ENCODE measurements around the gene EIF2AK2. TPM values are rescaled to one million over a fixed set of nuclear protein-coding genes. Genes with fewer than 3 reads are reported as not detected.

The EIF2AK2 gene
- total and polyA plus RNA-seq, 10 of the 15 experiments (the other 5 are each of a cell fraction or from before 2014, with no cell fraction given) = 16.2 to 81.4 (median 63.3) TPM

DNA sequence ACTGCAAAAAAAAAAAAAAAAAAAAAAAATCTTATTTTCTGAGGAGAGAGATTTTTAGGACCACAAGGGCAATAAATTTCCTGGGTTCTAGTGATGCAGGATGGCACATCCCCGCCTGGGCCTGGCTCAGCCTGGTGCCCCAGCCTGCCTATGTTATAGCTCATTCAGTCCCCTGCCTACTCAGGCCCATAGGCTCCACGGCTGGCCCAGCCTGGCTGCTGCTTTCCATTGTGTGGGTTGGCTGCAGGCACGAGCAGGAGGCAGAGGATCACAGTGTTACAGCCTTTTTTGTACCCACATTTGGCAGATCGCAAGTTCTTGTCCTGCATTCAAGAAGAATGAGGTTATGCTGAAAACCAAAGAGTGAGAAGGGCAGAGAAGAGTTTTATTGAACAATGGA lies 34.5 kb upstream of the EIF2AK2 start:
- no peak for TF ChIP-seq IRF4 (IDR thresholded peaks at IDR 0.05; ENCODE audit: low read depth, low read length)
- no peak for TF ChIP-seq CHD2 (IDR thresholded peaks at IDR 0.05; ENCODE audit: borderline replicate concordance, low read depth, low read length)
- TF ChIP-seq MYC (IDR thresholded peaks at IDR 0.05; ENCODE audit: insufficient read depth, insufficient read length, insufficient replicate concordance, low read length, severe bottlenecking) = no peak
- TF ChIP-seq SREBF2 (IDR thresholded peaks at IDR 0.05; ENCODE audit: low read length) = no peak
- no peak for TF ChIP-seq KDM1A (IDR thresholded peaks at IDR 0.05; ENCODE audit: borderline replicate concordance)
- no peak for TF ChIP-seq BMI1 (IDR thresholded peaks at IDR 0.05; ENCODE audit: borderline replicate concordance)
- TF ChIP-seq MEF2B (IDR thresholded peaks at IDR 0.05; ENCODE audit: partially characterized antibody, poor library complexity, severe bottlenecking) = no peak
- no peak for TF ChIP-seq CEBPB (IDR thresholded peaks at IDR 0.05; ENCODE audit: borderline replicate concordance in 1 of 2, low read depth in 2 of 2, low read length in 2 of 2)
- no peak for DNase-seq (ENCODE audit: low read depth, low spot score)

DNA sequence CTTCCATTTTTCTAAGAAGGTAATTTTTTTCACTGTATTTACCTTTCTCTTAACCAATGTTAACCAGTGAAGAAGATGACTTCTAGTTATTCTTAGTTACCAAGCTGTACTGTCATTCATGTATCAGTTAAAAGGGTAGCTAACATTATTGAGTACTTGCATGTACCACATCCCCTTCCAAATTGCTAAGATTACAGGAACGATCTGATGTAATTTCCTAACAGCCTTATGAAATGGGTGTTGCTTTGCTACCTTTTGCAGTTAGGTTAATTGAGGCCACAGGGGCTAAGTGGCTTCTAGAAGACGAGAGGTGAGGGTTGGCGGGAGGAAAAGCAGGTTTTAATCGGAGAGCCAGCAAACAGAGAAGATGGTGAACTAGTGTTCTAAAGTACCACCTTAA lies 33.5 kb upstream of the EIF2AK2 start:
- WGBS (ENCODE audit: insufficient coverage, insufficient replicate concordance, low lambda C conversion rate, missing lambda C conversion rate) = 67% methylated on average over 4 of the region's 4 CpGs
- Histone ChIP-seq H3K4me3 (no peak overlapping the region), H3K79me2 (ENCODE audit: control insufficient read depth, insufficient read depth, low read length) (no peaks in the 10 kb centered on the region), H3K4me2 (ENCODE audit: control insufficient read depth, insufficient read depth) (no peak overlapping the region), H4K20me1 (ENCODE audit: control insufficient read depth, insufficient read depth) (no peaks in the 10 kb centered on the region), H3K27ac (ENCODE audit: control insufficient read depth, insufficient read depth) (no peak overlapping the region), H2AFZ (ENCODE audit: control insufficient read depth, low read depth, low read length) (no peak overlapping the region), H3K27me3 (replicated peaks in 1 of 2; ENCODE audit: control insufficient read depth in 2 of 2, insufficient read depth in 2 of 2, low read length in 1 of 2) (no peaks in the 10 kb centered on the region), H3K9ac (ENCODE audit: control insufficient read depth, insufficient read depth, low read length) (no peak overlapping the region), H3K4me1 (ENCODE audit: control insufficient read depth, insufficient read depth, low read length) (no peaks in the 10 kb centered on the region), H3K36me3 (ENCODE audit: control insufficient read depth in 2 of 2, insufficient read depth in 2 of 2, low read length in 1 of 2) (no peaks in the 10 kb centered on the region), H3K9me3 (replicated peaks; ENCODE audit: control insufficient read depth, insufficient read depth, low read length) (no peaks in the 10 kb centered on the region)
- ChIA-PET POLR2A (no interaction called here), SMC1A (ENCODE audit: uncharacterized antibody, unreplicated experiment) (no interaction called here), CTCF (interaction anchor here (0.8 to 2.8 kb wide), 2 partner anchors 10 to 21 kb away, joined by 3 to 10 read pairs; no protein-coding TSS in a partner anchor), RAD21 (ENCODE audit: unreplicated experiment) (no interaction called here)
- DNase-seq (ENCODE audit: low read depth, low spot score) (no peak), FAIRE-seq (no peak), ATAC-seq (no peak)
- intact Hi-C loops (cut with micrococcal nuclease; ENCODE audit: unreplicated experiment) (no loop called here), in situ Hi-C loops (cut with MboI) (no loop called here)
- BruUV-seq (replicated peaks) = no TSS peak
- TF ChIP-seq, protein P1, sequence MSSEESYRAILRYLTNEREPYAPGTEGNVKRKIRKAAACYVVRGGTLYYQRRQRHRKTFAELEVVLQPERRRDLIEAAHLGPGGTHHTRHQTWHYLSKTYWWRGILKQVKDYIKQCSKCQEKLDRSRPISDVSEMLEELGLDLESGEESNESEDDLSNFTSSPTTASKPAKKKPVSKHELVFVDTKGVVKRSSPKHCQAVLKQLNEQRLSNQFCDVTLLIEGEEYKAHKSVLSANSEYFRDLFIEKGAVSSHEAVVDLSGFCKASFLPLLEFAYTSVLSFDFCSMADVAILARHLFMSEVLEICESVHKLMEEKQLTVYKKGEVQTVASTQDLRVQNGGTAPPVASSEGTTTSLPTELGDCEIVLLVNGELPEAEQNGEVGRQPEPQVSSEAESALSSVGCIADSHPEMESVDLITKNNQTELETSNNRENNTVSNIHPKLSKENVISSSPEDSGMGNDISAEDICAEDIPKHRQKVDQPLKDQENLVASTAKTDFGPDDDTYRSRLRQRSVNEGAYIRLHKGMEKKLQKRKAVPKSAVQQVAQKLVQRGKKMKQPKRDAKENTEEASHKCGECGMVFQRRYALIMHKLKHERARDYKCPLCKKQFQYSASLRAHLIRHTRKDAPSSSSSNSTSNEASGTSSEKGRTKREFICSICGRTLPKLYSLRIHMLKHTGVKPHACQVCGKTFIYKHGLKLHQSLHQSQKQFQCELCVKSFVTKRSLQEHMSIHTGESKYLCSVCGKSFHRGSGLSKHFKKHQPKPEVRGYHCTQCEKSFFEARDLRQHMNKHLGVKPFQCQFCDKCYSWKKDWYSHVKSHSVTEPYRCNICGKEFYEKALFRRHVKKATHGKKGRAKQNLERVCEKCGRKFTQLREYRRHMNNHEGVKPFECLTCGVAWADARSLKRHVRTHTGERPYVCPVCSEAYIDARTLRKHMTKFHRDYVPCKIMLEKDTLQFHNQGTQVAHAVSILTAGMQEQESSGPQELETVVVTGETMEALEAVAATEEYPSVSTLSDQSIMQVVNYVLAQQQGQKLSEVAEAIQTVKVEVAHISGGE (CRISPR knock-in tag; IDR thresholded peaks at IDR 0.05) = no peak
- TF ChIP-seq, protein P2, sequence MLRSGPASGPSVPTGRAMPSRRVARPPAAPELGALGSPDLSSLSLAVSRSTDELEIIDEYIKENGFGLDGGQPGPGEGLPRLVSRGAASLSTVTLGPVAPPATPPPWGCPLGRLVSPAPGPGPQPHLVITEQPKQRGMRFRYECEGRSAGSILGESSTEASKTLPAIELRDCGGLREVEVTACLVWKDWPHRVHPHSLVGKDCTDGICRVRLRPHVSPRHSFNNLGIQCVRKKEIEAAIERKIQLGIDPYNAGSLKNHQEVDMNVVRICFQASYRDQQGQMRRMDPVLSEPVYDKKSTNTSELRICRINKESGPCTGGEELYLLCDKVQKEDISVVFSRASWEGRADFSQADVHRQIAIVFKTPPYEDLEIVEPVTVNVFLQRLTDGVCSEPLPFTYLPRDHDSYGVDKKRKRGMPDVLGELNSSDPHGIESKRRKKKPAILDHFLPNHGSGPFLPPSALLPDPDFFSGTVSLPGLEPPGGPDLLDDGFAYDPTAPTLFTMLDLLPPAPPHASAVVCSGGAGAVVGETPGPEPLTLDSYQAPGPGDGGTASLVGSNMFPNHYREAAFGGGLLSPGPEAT (IDR thresholded peaks at IDR 0.05; ENCODE audit: low read depth) = no peak
- TF ChIP-seq CHD1 (IDR thresholded peaks at IDR 0.05; ENCODE audit: low read depth, low read length) = no peak

More for the DNA sequence above, 34.5 kb upstream of the EIF2AK2 start:
- Histone ChIP-seq H3K27me3 (replicated peaks in 1 of 2; ENCODE audit: control insufficient read depth in 2 of 2, insufficient read depth in 2 of 2, low read length in 1 of 2) (no peaks in the 10 kb centered on the region), H2AFZ (ENCODE audit: control insufficient read depth, low read depth, low read length) (no peak overlapping the region), H3K4me1 (ENCODE audit: control insufficient read depth, insufficient read depth, low read length) (no peaks in the 10 kb centered on the region; the same call in 1 of the 2 replicates), H3K79me2 (ENCODE audit: control insufficient read depth, insufficient read depth, low read length) (no peaks in the 10 kb centered on the region), H3K27ac (ENCODE audit: control insufficient read depth, insufficient read depth) (no peak overlapping the region), H4K20me1 (ENCODE audit: control insufficient read depth, insufficient read depth) (no peaks in the 10 kb centered on the region), H3K36me3 (ENCODE audit: control insufficient read depth in 2 of 2, insufficient read depth in 2 of 2, low read length in 1 of 2) (no peaks in the 10 kb centered on the region), H3K4me2 (ENCODE audit: control insufficient read depth, insufficient read depth) (no peak overlapping the region), H3K9ac (ENCODE audit: control insufficient read depth, insufficient read depth, low read length) (no peak overlapping the region), H3K4me3 (no peak overlapping the region), H3K9me3 (replicated peaks; ENCODE audit: control insufficient read depth, insufficient read depth, low read length) (no peaks in the 10 kb centered on the region; the same call in 2 of the 3 replicates)
- RAD21 ChIA-PET (ENCODE audit: unreplicated experiment) = no interaction called here
- SMC1A ChIA-PET (ENCODE audit: uncharacterized antibody, unreplicated experiment) = no interaction called here
- FAIRE-seq = no peak
- CTCF ChIA-PET = interaction anchor here (0.8 to 1.0 kb wide), 2 partner anchors 11 to 205 kb away, joined by 3 read pairs; no protein-coding TSS in a partner anchor
- intact Hi-C loops (cut with micrococcal nuclease; ENCODE audit: unreplicated experiment) (no loop called here), in situ Hi-C loops (cut with MboI) (no loop called here)
- POLR2A ChIA-PET = no interaction called here
- no peak for ATAC-seq
- BruUV-seq (replicated peaks) = no TSS peak
- 24% methylated on average over 4 of the region's 4 CpGs for WGBS (ENCODE audit: insufficient coverage, insufficient replicate concordance, low lambda C conversion rate, missing lambda C conversion rate)

Data from GM12878 (cell line).